HepG2 (cell line): ENCODE data around the gene GARIN5A. TPM values are rescaled to one million over a fixed set of nuclear protein-coding genes. Genes with fewer than 3 reads are reported as not detected.

Experiments
- AGO2 ChIP-seq: fragments of 200-400 bp; formaldehyde crosslinking; optimal IDR thresholded peaks from 2 replicates; pipeline ENCODE3; 2017; ENCODE audit warnings: mild to moderate bottlenecking, low read depth, low read length, moderate library complexity
- ATF1 ChIP-seq: IDR thresholded peaks from 2 replicates; pipeline ENCODE4 v1.6.1; 2016; ENCODE audit warnings: mild to moderate bottlenecking, control low read depth
- ETV5 ChIP-seq: IDR thresholded peaks from 2 replicates; pipeline ENCODE4 v1.6.1; 2018; ENCODE audit warnings: missing biosample characterization, missing genetic modification reagents, inconsistent platforms, borderline replicate concordance
- GATAD1 ChIP-seq: IDR thresholded peaks from 2 replicates; pipeline ENCODE4 v1.6.1; 2016; ENCODE audit warnings: missing genetic modification reagents, missing compliant biosample characterization
- HNF4A ChIP-seq: sonication (generic); formaldehyde crosslinking; IDR thresholded peaks from 2 replicates; pipeline ENCODE4 v1.4.0; 2020; ENCODE audit warnings: missing genetic modification reagents
- MXD4 ChIP-seq: IDR thresholded peaks from 2 replicates; pipeline ENCODE4 v1.6.1; 2016; ENCODE audit warnings: mild to moderate bottlenecking, missing biosample characterization, missing genetic modification reagents
- PATZ1 ChIP-seq: sonication (generic); formaldehyde crosslinking; IDR thresholded peaks from 2 replicates; pipeline ENCODE4 v1.4.0; 2020; ENCODE audit warnings: missing genetic modification reagents
- SATB2 ChIP-seq: sonication (generic); formaldehyde crosslinking; IDR thresholded peaks from 2 replicates; pipeline ENCODE4 v1.5.0; 2020; ENCODE audit warnings: missing genetic modification reagents
- SNRNP70 ChIP-seq: fragments of 200-400 bp; formaldehyde crosslinking; IDR thresholded peaks from 2 replicates; pipeline ENCODE4 v1.6.1; 2017; ENCODE audit warnings: mild to moderate bottlenecking, low read depth, low read length, moderate library complexity
- SP1 ChIP-seq, 2 experiments: fragments of 450-650 bp in 1 of 2; sonication (generic) in 1 of 2; formaldehyde crosslinking in 1 of 2; IDR thresholded peaks; 2 replicates each; pipeline versions ENCODE4 v1.4.0 to v1.6.1; 2016 to 2020; ENCODE audit warnings: missing genetic modification reagents in 1 of 2
- SPEN ChIP-seq: sonication (generic); formaldehyde crosslinking; IDR thresholded peaks from 2 replicates; pipeline ENCODE4 v1.5.1; 2020; ENCODE audit warnings: low read depth, mild to moderate bottlenecking, missing genetic modification reagents
- YEATS2 ChIP-seq: sonication (generic); formaldehyde crosslinking; IDR thresholded peaks from 2 replicates; pipeline ENCODE4 v1.4.0; 2020; ENCODE audit warnings: missing genetic modification reagents, borderline replicate concordance
- ZBTB25 ChIP-seq: IDR thresholded peaks from 2 replicates; pipeline ENCODE4 v1.6.1; 2018; ENCODE audit warnings: missing genetic modification reagents
- ZEB1 ChIP-seq: IDR thresholded peaks from 2 replicates; pipeline ENCODE4 v1.6.1; 2012; ENCODE audit warnings: mild to moderate bottlenecking, low read depth, inconsistent platforms; ENCODE audit not compliant: insufficient replicate concordance
- ZNF776 ChIP-seq: sonication (generic); formaldehyde crosslinking; IDR thresholded peaks from 2 replicates; pipeline ENCODE4 v1.4.0; 2020; ENCODE audit warnings: mild to moderate bottlenecking, missing genetic modification reagents
- ZNF784 ChIP-seq: sonication (generic); formaldehyde crosslinking; IDR thresholded peaks from 2 replicates; pipeline ENCODE4 v1.5.1; 2020; ENCODE audit warnings: missing genetic modification reagents, mild to moderate bottlenecking, borderline replicate concordance
- ZSCAN22 ChIP-seq: sonication (generic); formaldehyde crosslinking; IDR thresholded peaks from 2 replicates; pipeline ENCODE4 v1.4.0; 2020; ENCODE audit warnings: mild to moderate bottlenecking, missing genetic modification reagents
- polyA plus RNA-seq, 8 experiments: library from polyadenylated mRNA; depleted of rRNA in 3 of 8; stranded (reverse) in 7 of 8; unstranded in 1 of 8; fragments of >200 nt; fragmentation: Illumina TruSeq in 4 of 8; extraction: Trizol in 4 of 8; gene quantifications; 2 replicates each; pipeline versions ENCODE4 v1.2.1 to v1.2.3, GENCODE V29; 2011 to 2016; ENCODE audit warnings: low read depth in 4 of 8, missing spikeins in 1 of 8, mixed read lengths in 1 of 8; ENCODE audit not compliant: insufficient read depth in 1 of 8
- total RNA-seq, 5 experiments: library from RNA; depleted of rRNA; stranded (reverse); fragments of >200 nt; fragmentation: Illumina TruSeq; extraction: Trizol; gene quantifications; 2 replicates each; pipeline ENCODE4 v1.2.3, GENCODE V29; 2016; ENCODE audit warnings: low read depth in 1 of 5
- TF ChIP-seq, protein P1 (sequence below): sonication (generic); formaldehyde crosslinking; IDR thresholded peaks from 2 replicates; pipeline ENCODE4 v1.4.0; 2020; ENCODE audit warnings: mild to moderate bottlenecking, missing genetic modification reagents, borderline replicate concordance
- TF ChIP-seq, protein P2 (sequence below): sonication (generic); formaldehyde crosslinking; IDR thresholded peaks from 2 replicates; pipeline ENCODE4 v1.4.0; 2020; ENCODE audit warnings: missing genetic modification reagents, borderline replicate concordance

The GARIN5A gene
- total and polyA plus RNA-seq, 2 of the 13 experiments (the other 11 are each of a cell fraction or from before 2014, with no cell fraction given): not detected

DNA sequence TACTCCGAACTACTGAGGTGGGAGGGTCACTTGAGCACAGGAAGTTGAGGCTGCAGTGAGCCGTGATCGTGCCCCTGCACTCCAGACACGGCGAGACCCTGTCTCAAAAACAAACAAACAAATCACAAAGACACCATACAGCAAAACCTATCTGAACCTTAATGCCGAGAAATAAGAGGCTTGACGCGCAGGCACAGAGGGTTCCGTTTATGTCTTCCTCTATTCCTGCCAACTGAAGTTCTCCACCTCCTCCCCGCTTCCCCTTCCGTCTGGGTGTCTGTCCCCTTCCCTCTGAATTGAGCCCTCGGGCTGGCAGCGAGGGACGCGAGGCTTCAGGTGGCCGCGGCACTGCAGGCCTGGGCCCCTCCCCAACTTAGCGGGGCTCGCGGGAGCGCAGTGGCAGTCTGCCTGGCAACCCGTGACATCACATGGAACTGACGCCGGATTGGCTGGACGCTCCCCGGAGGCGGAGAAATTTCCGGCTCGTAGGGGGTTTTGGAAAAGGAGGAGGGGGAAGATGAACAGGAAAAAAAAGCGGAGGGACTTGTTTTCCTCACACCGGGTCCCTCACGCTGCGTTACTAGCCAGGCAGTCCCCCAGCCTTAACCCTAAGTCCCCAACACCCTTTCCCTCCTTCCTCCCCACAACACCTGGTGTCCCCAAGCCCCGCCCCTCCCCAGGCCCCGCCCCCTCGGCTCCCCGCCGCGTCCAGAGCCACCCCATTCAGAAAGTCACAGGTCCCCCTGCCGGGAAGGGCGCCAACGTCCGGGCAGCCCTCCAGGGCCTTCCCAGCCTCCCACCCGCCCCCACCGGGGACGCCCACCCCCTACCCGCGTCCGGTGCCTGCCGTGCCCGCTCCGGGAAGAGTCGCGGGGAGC is 45.1 kb downstream of the GARIN5A start (continued):
- TF ChIP-seq ETV5 (CRISPR knock-in tag) (0 out of 2 replicates have a peak, but pooled peaks have one; percentile 10), ZEB1 (no peak), YEATS2 (CRISPR knock-in tag) (0 out of 2 replicates have a peak, but pooled peaks have one; percentile 49), SPEN (CRISPR knock-in tag) (peak; percentile 37; the same call in 1 of the 2 replicates), PATZ1 (CRISPR knock-in tag) (peak; percentile 85), SP1 (IDR thresholded peaks at IDR 0.05) (no peak), SP1 (CRISPR knock-in tag; IDR thresholded peaks at IDR 0.05) (no peak), HNF4A (no peak), ZNF776 (CRISPR knock-in tag) (no peak), SATB2 (CRISPR knock-in tag) (no peak), ZBTB25 (no peak), GATAD1 (CRISPR knock-in tag) (no peak), MXD4 (CRISPR knock-in tag) (0 out of 2 replicates have a peak, but pooled peaks have one; percentile 12), ZNF784 (CRISPR knock-in tag) (no peak), AGO2 (no peak), SNRNP70 (no peak), ZSCAN22 (CRISPR knock-in tag) (no peak), ATF1 (CRISPR knock-in tag) (peak; percentile 95)
- TF ChIP-seq, protein P1, sequence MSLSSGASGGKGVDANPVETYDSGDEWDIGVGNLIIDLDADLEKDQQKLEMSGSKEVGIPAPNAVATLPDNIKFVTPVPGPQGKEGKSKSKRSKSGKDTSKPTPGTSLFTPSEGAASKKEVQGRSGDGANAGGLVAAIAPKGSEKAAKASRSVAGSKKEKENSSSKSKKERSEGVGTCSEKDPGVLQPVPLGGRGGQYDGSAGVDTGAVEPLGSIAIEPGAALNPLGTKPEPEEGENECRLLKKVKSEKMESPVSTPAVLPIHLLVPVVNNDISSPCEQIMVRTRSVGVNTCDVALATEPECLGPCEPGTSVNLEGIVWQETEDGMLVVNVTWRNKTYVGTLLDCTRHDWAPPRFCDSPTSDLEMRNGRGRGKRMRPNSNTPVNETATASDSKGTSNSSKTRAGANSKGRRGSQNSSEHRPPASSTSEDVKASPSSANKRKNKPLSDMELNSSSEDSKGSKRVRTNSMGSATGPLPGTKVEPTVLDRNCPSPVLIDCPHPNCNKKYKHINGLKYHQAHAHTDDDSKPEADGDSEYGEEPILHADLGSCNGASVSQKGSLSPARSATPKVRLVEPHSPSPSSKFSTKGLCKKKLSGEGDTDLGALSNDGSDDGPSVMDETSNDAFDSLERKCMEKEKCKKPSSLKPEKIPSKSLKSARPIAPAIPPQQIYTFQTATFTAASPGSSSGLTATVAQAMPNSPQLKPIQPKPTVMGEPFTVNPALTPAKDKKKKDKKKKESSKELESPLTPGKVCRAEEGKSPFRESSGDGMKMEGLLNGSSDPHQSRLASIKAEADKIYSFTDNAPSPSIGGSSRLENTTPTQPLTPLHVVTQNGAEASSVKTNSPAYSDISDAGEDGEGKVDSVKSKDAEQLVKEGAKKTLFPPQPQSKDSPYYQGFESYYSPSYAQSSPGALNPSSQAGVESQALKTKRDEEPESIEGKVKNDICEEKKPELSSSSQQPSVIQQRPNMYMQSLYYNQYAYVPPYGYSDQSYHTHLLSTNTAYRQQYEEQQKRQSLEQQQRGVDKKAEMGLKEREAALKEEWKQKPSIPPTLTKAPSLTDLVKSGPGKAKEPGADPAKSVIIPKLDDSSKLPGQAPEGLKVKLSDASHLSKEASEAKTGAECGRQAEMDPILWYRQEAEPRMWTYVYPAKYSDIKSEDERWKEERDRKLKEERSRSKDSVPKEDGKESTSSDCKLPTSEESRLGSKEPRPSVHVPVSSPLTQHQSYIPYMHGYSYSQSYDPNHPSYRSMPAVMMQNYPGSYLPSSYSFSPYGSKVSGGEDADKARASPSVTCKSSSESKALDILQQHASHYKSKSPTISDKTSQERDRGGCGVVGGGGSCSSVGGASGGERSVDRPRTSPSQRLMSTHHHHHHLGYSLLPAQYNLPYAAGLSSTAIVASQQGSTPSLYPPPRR (CRISPR knock-in tag): no peak
- TF ChIP-seq, protein P2, sequence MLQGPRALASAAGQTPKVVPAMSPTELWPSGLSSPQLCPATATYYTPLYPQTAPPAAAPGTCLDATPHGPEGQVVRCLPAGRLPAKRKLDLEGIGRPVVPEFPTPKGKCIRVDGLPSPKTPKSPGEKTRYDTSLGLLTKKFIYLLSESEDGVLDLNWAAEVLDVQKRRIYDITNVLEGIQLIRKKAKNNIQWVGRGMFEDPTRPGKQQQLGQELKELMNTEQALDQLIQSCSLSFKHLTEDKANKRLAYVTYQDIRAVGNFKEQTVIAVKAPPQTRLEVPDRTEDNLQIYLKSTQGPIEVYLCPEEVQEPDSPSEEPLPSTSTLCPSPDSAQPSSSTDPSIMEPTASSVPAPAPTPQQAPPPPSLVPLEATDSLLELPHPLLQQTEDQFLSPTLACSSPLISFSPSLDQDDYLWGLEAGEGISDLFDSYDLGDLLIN: no peak
